B cell (primary cell): ENCODE results near the gene POLR2F. TPM values are rescaled to one million over a fixed set of nuclear protein-coding genes. Genes with fewer than 3 reads are reported as not detected.

Source experiments
- ATAC-seq: fragments of 200-7000 bp; cut with Tn5 transposase; one replicate; pipeline ENCODE4 v1.10.0; 2021; ENCODE audit warnings: low read depth, mild to moderate bottlenecking, moderate number of reproducible peaks, moderate library complexity
- CTCF ChIA-PET: fragments of 350-600 bp; sonication (Branson Sonifier 250); formaldehyde crosslinking; loops from one replicate; lab custom pipeline; 2021; ENCODE audit warnings: antibody characterized with exemption, inconsistent platforms; lab: Charles Lee
- POLR2A ChIA-PET: fragments of 350-600 bp; sonication (Branson Sonifier 250); formaldehyde crosslinking; loops from one replicate; lab custom pipeline; 2021; ENCODE audit warnings: antibody characterized with exemption; lab: Charles Lee
- DNase-seq: peaks from one replicate; pipeline ENCODE4 v3.0.0; 2013
- H2AFZ ChIP-seq: 2 replicates; pipeline ENCODE4 v1.6.1; 2012; ENCODE audit warnings: mild to moderate bottlenecking, low read depth, low read length; ENCODE audit not compliant: insufficient read depth, poor library complexity, severe bottlenecking
- H3K27ac ChIP-seq, 2 donors: 1 replicate in 1 of 2; 2 replicates in 1 of 2; pipeline ENCODE4 v1.5.1; 2012 to 2013; ENCODE audit warnings: low read length in 2 of 2, mild to moderate bottlenecking in 2 of 2, moderate library complexity in 1 of 2
- H3K27me3 ChIP-seq, 4 experiments: fragments of 200-600 bp in 1 of 4; sonication (generic) in 1 of 4; replicated peaks in 1 of 4; 1 replicate in 2 of 4; 2 replicates in 2 of 4; pipeline versions ENCODE4 v1.6.1 to v1.7.0; 2013 to 2016; ENCODE audit warnings: low read length in 3 of 4, mild to moderate bottlenecking in 2 of 4, mixed read lengths in 1 of 4, moderate library complexity in 1 of 4; ENCODE audit not compliant: insufficient read depth in 4 of 4, control insufficient read depth in 3 of 4; ENCODE audit errors: control extremely low read depth in 1 of 4
- H3K36me3 ChIP-seq, 2 experiments: replicated peaks in 1 of 2; 1 replicate in 1 of 2; 2 replicates in 1 of 2; pipeline versions ENCODE4 v1.6.1 to v1.7.1; 2013; ENCODE audit warnings: low read length in 1 of 2; ENCODE audit not compliant: insufficient read depth in 2 of 2, control insufficient read depth in 1 of 2; ENCODE audit errors: control extremely low read depth in 1 of 2, extremely low read depth in 1 of 2
- H3K4me1 ChIP-seq, 2 donors: fragments of 200-600 bp in 1 of 2; sonication (generic) in 1 of 2; 1 replicate in 1 of 2; 2 replicates in 1 of 2; pipeline versions ENCODE4 v1.5.1 to v1.6.1; 2013 to 2017; ENCODE audit warnings: low read length in 2 of 2; ENCODE audit not compliant: control insufficient read depth in 2 of 2, insufficient read depth in 2 of 2
- H3K4me2 ChIP-seq: replicated peaks from 2 replicates; pipeline ENCODE3; 2012; ENCODE audit warnings: mild to moderate bottlenecking, low read depth, low read length; ENCODE audit not compliant: poor library complexity, severe bottlenecking
- H3K4me3 ChIP-seq, 5 experiments: fragments of 200-600 bp in 1 of 5; sonication (generic) in 1 of 5; 1 replicate in 3 of 5; 2 replicates in 2 of 5; pipeline versions ENCODE4 v1.5.1 to v1.7.0; 2011 to 2016; ENCODE audit warnings: low read length in 4 of 5, mild to moderate bottlenecking in 4 of 5, low read depth in 2 of 5, control low read depth in 1 of 5, moderate library complexity in 1 of 5; ENCODE audit not compliant: insufficient read depth in 1 of 5; ENCODE audit errors: control extremely low read depth in 1 of 5, extremely low read depth in 1 of 5
- H3K79me2 ChIP-seq: fragments of 200-600 bp; sonication (generic); one replicate; pipeline ENCODE4 v1.6.0; 2016; ENCODE audit warnings: low read length; ENCODE audit not compliant: control insufficient read depth, insufficient read depth
- H3K9ac ChIP-seq: fragments of 200-600 bp; sonication (generic); 2 replicates; pipeline ENCODE4 v1.6.1; 2017; ENCODE audit warnings: mild to moderate bottlenecking, low read length, moderate library complexity
- H3K9me3 ChIP-seq, 3 donors: one replicate each; pipeline versions ENCODE4 v1.6.1 to v1.7.1; 2013; ENCODE audit warnings: low read length in 2 of 3; ENCODE audit not compliant: control insufficient read depth in 2 of 3, insufficient read depth in 1 of 3; ENCODE audit errors: control extremely low read depth in 1 of 3
- H4K20me1 ChIP-seq: 2 replicates; pipeline ENCODE4 v1.6.0; 2012; ENCODE audit warnings: mild to moderate bottlenecking, low read length; ENCODE audit not compliant: insufficient read depth, control insufficient read depth, poor library complexity, severe bottlenecking
- H3K27ac Mint-ChIP-seq: one replicate; pipeline ENCODE4 v1.8.0; 2021; ENCODE audit warnings: mixed read lengths
- H3K27me3 Mint-ChIP-seq: one replicate; pipeline ENCODE4 v1.8.0; 2021; ENCODE audit warnings: mixed read lengths
- H3K4me1 Mint-ChIP-seq: one replicate; pipeline ENCODE4 v1.8.0; 2021; ENCODE audit warnings: mixed read lengths
- H3K4me3 Mint-ChIP-seq: one replicate; pipeline ENCODE4 v1.8.0; 2021; ENCODE audit warnings: mixed read lengths
- H3K9me3 Mint-ChIP-seq: one replicate; pipeline ENCODE4 v1.8.0; 2022; ENCODE audit warnings: mixed read lengths; ENCODE audit not compliant: insufficient read depth
- CTCF ChIP-seq: fragments of 200-600 bp; IDR thresholded peaks from one replicate; pipeline ENCODE4 v1.8.0; 2022; ENCODE audit warnings: antibody characterized with exemption, mild to moderate bottlenecking
- EZH2 ChIP-seq: IDR thresholded peaks from 2 replicates; pipeline ENCODE4 v1.6.1; 2012; ENCODE audit warnings: borderline replicate concordance, low read depth, mild to moderate bottlenecking, moderate library complexity, low read length; ENCODE audit not compliant: insufficient read depth, poor library complexity, severe bottlenecking
- WGBS: methylation state at CpG from one replicate; pipeline ENCODE4 v1.1.5; 2013; ENCODE audit warnings: missing lambda C conversion rate; ENCODE audit not compliant: insufficient coverage; 5-methylcytosine and 5-hydroxymethylcytosine counted together
- intact Hi-C: fragments of 100-400 bp; cut with micrococcal nuclease; formaldehyde crosslinking; loops from one replicate; pipeline ENCODE4 v1.10.0; 2022
- polyA plus RNA-seq: library from polyadenylated mRNA; depleted of rRNA; stranded (reverse); fragments of >200 nt; gene quantifications from 2 replicates; pipeline ENCODE4 v1.2.3, GENCODE V29; 2012
- total RNA-seq, 2 donors: library from RNA; stranded (reverse); fragments of 120-200 nt in 1 of 2; gene quantifications; 1 replicate in 1 of 2; 2 replicates in 1 of 2; pipeline versions ENCODE4 v1.2.3 to v1.2.4, GENCODE V29; 2013 to 2022

POLR2F gene
- total and polyA plus RNA-seq, 2 donors (not counting 1 experiment from before 2014, with no cell fraction given) = 41.8 to 49.6 TPM

- Histone ChIP-seq H3K79me2 (no peaks in the 10 kb centered on the region), H3K27me3 (peaks cover 0 to 3% (median 1%) of the 10 kb centered on the region in 4 experiments), H4K20me1 (no peaks in the 10 kb centered on the region), H2AFZ (no peak overlapping the region), H3K4me1 (no peaks in the 10 kb centered on the region), H3K9me3 (peaks cover 0 to 3% (median 0%) of the 10 kb centered on the region in 3 donors), H3K4me3 (no peak overlapping the region), H3K27ac (no peak overlapping the region), H3K36me3 (no peaks in the 10 kb centered on the region), H3K9ac (no peak overlapping the region), H3K4me2 (no peak overlapping the region)
- WGBS = 91% methylated on average over 12 of the region's 12 CpGs
- H3K27ac Mint-ChIP-seq = no peak overlapping the region
- no peak for TF ChIP-seq CTCF
- TF ChIP-seq EZH2 = no peak
- no peaks in the 10 kb centered on the region for H3K4me1 Mint-ChIP-seq
- no peak for DNase-seq
- H3K9me3 Mint-ChIP-seq = no peaks in the 10 kb centered on the region
- ATAC-seq = no peak
- intact Hi-C loops = no loop called here
- no peak overlapping the region for H3K4me3 Mint-ChIP-seq
- POLR2A ChIA-PET = no interaction called here
- H3K27me3 Mint-ChIP-seq = peaks cover 3% of the 10 kb centered on the region
- CTCF ChIA-PET = no interaction called here
Observed at GRCh38 chr22:38017939-38018885, 64.7 kb downstream of the POLR2F start.

Other genes starting within 250 kb of the POLR2F start
- gene GCAT, start 145.8 kb upstream of the POLR2F start, total RNA-seq = 0.47 TPM in 1 of 2 replicates, not detected in the other
- 0.15 TPM in 1 of 2 replicates, not detected in the other for gene GCAT, start 145.8 kb upstream of the POLR2F start, polyA plus RNA-seq
- gene GALR3, start 130.3 kb upstream of the POLR2F start, total RNA-seq = not detected in 2 replicates
- not detected in 2 replicates for gene GALR3, start 130.3 kb upstream of the POLR2F start, polyA plus RNA-seq
- gene ANKRD54, start 109.4 kb upstream of the POLR2F start, total RNA-seq = 18.1 and 20.3 TPM in 2 replicates
- gene ANKRD54, start 109.4 kb upstream of the POLR2F start, polyA plus RNA-seq = 27.8 and 29.3 TPM in 2 replicates
- gene EIF3L, start 104.3 kb upstream of the POLR2F start, total RNA-seq = 526 and 560 TPM in 2 replicates
- gene EIF3L, start 104.3 kb upstream of the POLR2F start, polyA plus RNA-seq = 367 and 430 TPM in 2 replicates
- 34.6 and 34.9 TPM in 2 replicates for gene MICALL1, start 47.4 kb upstream of the POLR2F start, total RNA-seq
- gene MICALL1, start 47.4 kb upstream of the POLR2F start, polyA plus RNA-seq = 21.0 and 22.8 TPM in 2 replicates
- gene C22orf23, start 98 bp upstream of the POLR2F start, total RNA-seq = not detected in 2 replicates
- not detected in 2 replicates for gene C22orf23, start 98 bp upstream of the POLR2F start, polyA plus RNA-seq
- gene SOX10, start 30.9 kb downstream of the POLR2F start, total RNA-seq = not detected in 2 replicates
- not detected in 2 replicates for gene SOX10, start 30.9 kb downstream of the POLR2F start, polyA plus RNA-seq
- gene PICK1, start 103.7 kb downstream of the POLR2F start, total RNA-seq = 30.9 and 34.2 TPM in 2 replicates
- 37.4 and 47.9 TPM in 2 replicates for gene PICK1, start 103.7 kb downstream of the POLR2F start, polyA plus RNA-seq
- not detected in 2 replicates for gene SLC16A8, start 130.5 kb downstream of the POLR2F start, total RNA-seq
- not detected in 2 replicates for gene SLC16A8, start 130.5 kb downstream of the POLR2F start, polyA plus RNA-seq
- gene BAIAP2L2, start 157.0 kb downstream of the POLR2F start, total RNA-seq = 0.96 and 1.3 TPM in 2 replicates
- 1.2 and 1.7 TPM in 2 replicates for gene BAIAP2L2, start 157.0 kb downstream of the POLR2F start, polyA plus RNA-seq
- 125 and 128 TPM in 2 replicates for gene PLA2G6, start 228.1 kb downstream of the POLR2F start, total RNA-seq
- gene PLA2G6, start 228.1 kb downstream of the POLR2F start, polyA plus RNA-seq = 103 and 148 TPM in 2 replicates
- 4.8 and 5.3 TPM in 2 replicates for gene MAFF, start 248.3 kb downstream of the POLR2F start, total RNA-seq
- 18.0 and 33.5 TPM in 2 replicates for gene MAFF, start 248.3 kb downstream of the POLR2F start, polyA plus RNA-seq